Measurements from ENCODE around the gene AKT1S1.

DNA sequence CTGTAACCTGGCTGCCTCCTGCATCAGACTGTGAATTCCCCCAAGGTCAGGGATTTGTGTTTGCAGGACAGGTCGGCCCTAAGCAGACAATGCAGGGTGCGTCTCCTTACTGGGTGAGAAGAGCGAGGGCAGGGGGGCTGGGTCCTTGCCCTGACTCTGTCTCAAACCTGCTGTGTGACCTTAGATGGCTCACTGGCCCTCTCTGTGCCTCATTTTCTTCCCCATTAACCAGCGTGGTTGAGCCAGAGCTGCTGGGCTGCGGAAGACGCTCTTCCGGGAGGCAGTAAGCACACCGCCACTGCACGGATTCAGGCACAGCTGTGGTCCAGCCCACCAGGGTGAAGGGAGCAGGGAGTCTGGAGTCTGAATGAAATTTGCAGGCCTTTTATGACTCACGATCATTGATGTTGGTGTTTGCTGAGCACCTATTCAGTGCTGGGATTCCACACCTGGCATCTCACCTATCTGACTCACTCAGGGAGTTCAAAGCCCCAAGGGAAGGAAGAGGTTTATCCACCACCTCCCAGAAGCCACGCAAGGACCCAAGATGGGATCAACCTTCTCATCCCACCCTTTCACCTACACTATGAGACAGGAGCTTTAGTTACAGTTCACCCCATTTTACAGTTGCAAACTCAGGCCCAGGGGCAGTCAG, 2.5 kb downstream of the AKT1S1 start:
- no peak for TF ChIP-seq POLR2A (IDR thresholded peaks at IDR 0.05)
- TF ChIP-seq, protein P1, sequence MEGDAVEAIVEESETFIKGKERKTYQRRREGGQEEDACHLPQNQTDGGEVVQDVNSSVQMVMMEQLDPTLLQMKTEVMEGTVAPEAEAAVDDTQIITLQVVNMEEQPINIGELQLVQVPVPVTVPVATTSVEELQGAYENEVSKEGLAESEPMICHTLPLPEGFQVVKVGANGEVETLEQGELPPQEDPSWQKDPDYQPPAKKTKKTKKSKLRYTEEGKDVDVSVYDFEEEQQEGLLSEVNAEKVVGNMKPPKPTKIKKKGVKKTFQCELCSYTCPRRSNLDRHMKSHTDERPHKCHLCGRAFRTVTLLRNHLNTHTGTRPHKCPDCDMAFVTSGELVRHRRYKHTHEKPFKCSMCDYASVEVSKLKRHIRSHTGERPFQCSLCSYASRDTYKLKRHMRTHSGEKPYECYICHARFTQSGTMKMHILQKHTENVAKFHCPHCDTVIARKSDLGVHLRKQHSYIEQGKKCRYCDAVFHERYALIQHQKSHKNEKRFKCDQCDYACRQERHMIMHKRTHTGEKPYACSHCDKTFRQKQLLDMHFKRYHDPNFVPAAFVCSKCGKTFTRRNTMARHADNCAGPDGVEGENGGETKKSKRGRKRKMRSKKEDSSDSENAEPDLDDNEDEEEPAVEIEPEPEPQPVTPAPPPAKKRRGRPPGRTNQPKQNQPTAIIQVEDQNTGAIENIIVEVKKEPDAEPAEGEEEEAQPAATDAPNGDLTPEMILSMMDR (IDR thresholded peaks at IDR 0.05): no peak
